GM21717 (cell line): ENCODE measurements around the gene HHLA2.
A peak's percentile ranks its signal among the peaks of the same experiment; 100 is the strongest.

Experiments used
- ATAC-seq: cut with Tn5 transposase; IDR thresholded peaks from one replicate; pipeline ENCODE4 v1.9.1; 2021; ENCODE audit warnings: mild to moderate bottlenecking, moderate library complexity; ENCODE audit not compliant: unreplicated experiment

HHLA2 gene

DNA sequence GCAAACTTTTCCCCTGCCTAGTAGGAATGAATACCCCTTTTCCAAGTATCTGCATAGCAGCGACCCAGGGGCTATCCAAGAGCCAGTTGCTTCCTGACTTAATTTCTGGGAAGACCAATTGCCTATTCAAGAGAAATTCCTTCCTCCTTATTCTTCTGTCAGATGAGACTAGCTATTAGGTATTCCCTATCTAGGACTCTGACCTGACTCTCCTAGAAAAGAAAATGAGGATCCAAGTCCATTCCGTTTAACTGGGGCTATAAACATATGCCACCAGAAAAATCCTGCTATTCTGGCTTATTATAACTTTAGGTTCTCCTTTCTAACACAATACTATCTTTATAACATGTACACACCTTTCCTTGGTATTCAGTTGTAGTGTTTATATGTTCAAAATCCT is 1.7 kb downstream of the HHLA2 start:
- ATAC-seq = no peak

DNA sequence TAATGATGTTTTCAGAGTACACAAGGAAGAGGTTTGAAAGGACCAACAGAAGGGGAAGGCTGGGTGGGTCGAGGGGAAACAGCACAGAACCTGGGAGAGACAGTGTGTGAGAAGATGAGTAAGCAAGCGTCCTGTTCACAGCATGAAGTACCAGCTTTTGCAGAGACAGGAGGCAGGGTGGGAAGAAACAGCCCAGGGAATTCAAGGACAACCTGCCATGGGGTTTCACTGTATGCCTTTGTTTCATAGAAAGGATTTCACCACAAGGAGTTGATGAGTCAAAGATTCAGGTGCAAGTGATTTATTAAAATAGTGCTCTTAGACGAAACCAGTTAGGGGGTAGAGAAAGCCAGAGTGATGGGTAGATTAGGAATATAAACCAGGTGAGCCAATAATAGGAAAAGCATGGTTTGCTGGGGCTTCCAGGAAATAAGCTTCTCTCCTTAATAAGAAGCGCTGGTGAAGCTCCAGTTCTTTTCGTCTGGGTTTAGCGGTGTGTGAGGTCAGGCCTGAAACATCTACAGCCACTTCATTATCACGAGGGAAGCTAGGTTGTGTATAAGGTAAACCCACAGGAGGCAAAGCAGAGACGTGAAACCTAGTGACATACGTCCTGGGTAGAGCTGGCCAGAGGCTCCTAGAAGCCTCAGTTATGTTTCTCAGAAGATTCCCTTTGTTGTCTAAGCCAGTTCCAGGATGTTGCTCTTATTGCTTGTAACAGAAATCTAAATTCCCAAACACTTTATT is 3.9 kb downstream of the HHLA2 start:
- no peak for ATAC-seq

DNA sequence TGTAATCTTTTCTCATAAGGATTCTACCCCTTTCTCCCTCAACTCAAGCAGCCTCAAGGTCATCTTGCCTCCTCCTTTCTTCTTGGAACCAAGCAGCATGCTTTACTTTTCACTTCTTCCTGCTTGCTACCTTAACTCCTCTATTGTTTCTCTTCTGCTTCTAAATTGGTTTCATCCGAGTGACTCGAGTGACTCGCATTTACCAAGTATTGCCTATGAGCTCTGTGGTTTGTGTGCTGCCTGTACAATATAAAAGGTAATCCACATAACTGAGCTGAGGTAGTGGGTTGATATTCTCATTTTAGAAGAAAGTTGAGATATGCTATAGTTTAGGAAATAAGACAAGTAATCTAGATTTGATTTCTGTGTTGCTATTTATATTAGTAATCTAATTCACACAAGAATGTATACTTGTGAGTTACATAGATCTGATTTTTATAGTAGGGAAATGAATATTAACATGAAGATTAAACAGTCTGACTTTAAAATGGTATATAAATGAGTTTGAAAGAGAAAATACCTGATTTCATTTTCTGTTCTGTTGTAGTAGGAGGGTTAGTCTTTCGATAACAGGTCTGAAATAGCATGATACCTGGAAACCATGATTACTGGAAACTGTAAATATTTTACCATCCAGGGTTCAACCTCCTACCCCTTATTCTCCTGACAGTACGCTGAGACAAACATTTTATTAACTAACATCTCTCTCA is 5.5 kb downstream of the HHLA2 start:
- ATAC-seq = peak; percentile 81

DNA sequence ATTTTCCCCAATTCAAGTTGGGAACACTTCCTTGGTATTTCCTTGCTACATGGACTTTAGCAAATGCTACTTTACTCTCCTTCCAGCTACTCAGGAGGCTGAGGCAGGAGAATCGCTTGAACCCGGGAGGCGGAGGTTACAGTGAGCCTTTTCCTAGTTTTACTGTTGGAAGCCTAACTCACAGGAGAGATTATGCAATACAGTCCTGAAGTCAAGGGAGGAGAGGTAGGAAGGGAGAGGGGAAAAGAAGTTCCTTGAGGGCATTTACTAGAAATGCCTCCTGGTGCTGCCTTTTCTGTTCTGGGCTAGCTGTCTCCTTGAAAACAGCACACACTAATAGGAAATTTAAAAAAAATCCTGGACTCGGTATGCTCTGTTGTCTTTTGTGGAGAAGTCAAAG is 6.2 kb downstream of the HHLA2 start:
- no peak for ATAC-seq

DNA sequence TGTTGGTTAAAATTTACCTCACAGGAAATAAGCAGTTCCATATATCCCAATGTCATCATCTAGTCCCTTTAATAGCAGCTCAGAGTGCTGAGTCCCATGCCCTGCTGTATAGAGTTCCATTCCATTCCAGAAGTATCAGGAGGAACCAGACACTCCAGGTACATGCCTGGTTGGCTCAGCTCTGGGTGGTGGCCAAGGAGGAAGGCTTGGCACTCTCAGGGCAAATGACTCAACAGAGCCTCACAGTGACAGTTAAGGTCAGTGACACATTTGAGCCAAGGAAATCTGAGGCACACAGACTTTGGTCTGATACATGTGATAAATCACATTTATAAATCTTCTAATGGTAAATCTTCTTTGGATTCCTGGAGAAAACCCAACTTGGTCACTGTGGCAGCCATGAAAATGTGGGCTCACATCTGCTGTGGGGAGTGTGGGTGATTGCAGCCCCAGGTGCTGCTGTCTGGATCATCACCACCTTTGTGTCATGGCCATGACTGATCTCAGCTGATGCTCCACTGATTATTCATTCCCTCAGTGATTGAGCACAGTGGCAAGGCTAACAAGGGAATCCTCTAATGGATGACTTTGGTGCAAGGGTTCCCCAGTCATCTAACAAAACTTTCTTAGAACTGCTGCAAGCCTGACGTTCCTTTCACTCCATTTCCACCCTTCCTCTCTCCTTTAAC is 9.3 kb downstream of the HHLA2 start:
- ATAC-seq = no peak

DNA sequence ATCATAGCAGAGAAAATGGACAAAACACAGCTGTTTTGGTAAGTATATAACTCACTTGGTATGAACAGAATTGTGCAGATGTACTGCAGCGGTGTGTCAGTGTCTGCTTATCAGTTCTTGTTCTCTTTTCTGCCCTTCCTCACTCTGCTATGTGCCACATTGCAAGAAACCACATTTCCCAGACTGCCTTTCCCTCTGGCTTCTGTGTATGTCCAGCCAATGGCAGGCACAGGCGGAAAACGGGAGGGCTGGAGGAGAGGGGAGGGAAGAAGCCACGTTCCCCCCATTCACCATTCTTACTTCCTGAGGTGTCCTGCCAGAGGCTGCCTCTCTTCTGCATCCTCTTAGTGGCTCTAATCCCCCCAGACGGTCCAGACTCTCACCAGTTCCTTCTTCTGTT is 15.4 kb downstream of the HHLA2 start:
- ATAC-seq = no peak

DNA sequence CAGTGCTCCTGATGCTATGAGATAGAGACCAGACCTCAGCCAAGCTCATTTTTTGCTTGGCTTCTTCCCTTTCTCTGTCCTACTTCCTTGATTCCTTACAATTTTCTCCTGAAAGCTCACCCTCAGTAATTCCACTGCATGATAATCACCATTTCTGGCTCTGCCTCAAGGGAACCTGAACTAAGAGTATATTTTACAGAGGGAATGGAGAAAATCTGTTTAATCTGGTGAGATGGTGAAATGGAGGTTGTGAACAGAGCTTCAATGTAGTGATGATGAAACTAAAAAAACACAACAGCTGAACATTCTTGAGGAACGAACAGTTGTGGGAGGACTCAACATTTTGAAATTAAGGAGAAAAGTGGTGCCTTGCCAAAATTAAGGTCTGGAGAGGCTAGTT is 16.3 kb downstream of the HHLA2 start:
- ATAC-seq = no peak

DNA sequence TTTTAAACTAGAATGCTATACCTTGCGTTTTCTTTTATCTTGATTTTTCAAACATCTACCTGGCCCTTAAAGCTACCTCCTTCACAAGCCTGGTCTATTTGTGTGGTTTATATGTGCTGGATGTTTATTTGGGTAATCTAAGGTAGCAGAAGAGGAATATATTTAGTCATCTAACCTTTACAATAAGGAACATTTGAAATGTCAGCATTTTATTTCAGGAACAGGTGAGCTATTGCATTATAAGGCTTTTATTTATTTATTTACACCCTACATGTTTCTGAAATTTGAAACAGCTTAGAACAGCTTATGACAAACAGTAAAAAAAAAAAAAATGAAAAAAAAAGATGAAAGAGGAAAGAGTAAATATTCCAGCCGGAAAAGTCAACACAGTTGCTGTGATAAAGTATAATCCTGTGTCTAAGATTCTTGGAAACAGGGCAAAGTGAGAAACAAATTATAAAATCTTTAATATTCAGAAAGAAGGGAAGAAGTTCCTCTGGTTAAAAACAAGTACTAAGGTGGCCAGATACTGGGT is 19.5 kb downstream of the HHLA2 start:
- no peak for ATAC-seq

DNA sequence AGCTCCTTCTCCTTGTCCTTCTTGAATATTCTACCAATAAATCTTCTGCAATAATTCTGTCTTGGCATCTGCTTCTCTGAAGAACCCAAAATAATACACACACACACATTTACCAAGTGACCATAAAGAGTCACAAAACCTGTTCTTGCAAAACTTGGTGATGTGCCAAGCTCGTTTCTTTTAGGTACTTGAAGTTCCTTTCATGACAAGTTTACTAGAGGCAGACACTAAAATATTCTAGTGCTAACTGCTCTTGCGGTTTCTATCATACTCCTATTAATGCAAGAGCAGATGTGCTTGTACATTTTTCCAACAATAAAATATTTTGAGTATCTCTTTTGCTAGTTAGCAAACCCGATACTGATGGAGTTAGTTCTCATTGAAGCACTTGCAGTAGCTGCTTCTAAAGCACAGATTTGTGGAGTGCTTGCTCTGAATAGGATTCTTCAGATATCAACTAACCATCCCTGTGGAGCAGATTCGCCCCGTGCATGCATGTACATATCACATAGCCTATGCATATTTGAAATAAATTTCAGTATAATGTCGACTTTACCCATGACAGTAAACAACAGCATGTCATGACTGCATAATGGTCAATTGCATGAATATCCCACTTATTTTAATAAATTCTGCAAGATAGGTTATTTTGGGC is 23.2 kb downstream of the HHLA2 start:
- ATAC-seq = no peak

DNA sequence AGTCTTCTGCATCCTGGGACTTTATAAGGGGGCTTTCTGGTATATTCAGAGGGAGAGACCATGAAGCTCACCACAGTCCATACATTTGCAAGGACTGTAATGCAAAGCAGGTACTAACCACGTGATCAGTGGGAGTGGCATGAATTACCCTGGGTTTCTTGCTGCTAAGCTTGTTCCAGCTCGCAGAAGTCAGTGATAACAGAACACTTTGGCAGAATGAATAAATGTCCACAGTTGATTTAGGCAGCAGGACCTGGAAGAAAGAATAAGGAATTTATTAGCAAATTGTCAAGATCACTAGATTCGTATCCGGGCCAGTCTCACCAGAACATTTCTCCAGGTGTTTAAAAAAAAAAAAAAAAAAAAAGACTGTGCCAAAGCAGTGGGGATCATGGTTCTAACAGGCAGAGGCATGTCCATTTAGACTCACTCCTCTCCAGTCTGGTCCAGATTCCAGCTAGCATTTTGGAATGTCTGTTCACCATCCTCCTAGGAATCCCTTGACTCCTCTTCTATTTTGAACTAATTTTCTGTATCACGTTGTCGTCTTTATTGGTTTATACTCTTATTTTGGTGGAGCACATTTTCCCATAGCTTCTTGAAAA is 24.5 kb downstream of the HHLA2 start:
- ATAC-seq = no peak

DNA sequence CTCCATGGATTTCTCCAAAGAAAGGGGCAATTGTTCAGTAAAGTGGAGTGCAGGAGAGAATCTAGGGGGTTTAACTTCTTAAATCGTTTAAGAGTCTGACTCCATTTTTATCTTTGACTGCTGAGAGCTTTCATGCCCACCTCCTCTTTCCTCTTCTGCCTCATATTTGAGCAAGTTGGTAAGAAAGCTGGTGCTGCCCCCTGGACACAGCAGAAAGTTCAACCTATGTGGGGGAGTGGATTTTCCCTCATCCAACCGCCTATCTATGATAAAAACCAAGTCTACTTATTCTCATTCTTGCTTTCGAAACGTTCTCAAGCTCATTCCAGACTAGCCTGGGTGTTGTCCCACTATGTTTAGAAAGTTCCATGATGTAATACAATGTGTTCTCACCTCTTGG is 26.0 kb downstream of the HHLA2 start:
- ATAC-seq = no peak

DNA sequence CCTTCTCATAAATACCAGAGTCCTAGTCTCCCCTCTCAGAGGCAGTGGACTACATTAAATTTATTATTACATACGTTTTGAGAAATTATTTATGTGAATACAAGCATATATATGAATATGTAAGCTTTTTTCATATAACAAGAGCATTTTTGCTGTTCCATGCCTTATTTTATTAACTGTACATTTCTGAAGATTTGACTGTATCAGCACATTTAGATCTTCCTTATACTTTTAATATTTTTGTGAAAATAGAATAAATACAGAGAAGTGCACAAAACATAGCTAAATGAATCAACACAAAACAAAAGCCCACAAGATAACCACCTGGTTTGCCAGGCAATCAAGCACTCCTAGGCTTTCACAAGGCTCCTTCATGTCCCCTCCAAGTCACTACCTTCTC is 27.8 kb downstream of the HHLA2 start:
- ATAC-seq = no peak

DNA sequence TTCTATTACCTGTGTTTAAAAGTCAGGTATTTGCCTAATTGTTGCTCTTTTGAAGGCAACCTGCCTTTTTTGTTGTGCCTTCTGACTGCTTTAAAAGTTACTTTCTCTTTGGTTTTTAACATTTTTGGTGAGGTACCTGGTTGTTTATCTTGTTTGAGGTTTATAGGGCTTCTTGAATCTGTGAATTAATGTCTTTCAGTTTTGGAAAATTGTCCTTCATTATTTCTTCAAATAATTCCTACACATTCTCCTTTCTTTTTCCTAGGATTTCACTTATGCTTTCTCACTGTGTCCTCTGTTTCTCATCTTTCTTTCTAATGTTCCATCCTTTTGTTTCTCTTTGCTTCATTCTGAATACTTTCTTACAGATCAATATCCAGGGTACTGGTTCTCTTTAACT is 30.8 kb downstream of the HHLA2 start:
- ATAC-seq = no peak

DNA sequence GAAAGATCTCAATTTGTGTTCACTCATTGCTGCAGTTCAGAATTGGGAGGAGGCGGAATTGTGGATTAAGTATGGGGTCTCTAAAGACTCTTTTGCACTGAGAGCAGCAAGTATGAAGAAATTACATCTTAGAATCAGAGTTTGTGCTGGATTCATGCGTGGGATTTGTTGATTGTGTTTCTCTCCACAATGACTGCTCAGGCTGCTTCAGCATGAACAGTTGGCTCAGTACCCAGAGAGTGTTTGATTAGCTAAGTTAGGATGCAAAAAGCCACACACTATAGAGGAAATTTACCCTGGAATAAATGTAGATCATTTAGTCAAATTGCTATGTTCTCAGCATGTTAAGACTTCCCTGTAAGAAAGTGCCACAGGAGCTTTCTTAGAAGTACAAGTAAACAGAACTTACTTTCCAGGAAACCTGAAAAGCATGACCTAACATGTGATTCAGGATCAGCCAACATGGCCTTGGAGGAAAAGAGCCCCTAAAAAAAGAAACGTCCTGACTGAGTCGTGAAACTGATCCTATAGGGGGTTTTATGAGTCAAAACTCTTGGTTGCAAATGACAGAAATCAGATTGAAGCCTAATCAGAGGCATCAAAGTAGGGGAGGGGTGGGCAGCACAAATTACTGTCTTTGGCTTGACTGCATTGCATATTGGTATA is 32.6 kb downstream of the HHLA2 start:
- ATAC-seq = no peak

DNA sequence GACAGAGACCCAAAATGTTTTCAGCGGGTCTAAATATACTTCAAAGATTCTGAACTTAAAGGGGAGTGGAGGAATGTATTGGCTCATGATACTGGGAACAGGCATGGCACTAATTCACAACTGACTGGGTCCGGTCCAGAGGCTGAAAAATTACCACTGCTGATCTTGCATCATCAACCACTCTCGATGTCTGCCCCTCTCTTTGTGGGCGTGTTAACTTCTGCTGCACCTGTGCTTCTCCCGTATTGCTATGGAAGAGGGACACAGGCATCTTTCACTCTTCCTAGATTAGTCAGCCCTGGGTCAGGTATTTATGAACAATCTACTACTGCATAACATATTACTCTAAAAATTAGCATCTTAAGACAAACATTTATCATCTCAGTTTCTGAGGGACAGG is 33.2 kb downstream of the HHLA2 start:
- no peak for ATAC-seq

DNA sequence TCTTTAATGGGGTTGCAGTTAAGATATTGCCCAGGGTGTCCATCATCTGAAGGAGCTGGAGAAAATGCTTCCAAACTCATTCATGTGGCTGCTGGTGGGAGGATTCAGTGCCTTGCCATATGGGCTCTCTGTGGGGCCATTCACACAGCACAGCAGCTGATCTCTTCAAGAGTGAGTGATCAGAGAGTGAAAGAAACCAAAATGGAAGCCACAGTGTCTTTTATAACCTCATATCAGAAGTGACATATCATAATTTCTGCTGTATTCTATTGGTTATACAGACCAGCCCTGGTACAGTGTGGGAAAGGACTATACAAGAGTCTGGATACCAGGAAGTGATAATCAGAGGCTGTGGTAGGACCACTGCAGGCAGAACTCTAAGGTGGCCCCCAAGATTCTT is 33.6 kb downstream of the HHLA2 start:
- no peak for ATAC-seq

DNA sequence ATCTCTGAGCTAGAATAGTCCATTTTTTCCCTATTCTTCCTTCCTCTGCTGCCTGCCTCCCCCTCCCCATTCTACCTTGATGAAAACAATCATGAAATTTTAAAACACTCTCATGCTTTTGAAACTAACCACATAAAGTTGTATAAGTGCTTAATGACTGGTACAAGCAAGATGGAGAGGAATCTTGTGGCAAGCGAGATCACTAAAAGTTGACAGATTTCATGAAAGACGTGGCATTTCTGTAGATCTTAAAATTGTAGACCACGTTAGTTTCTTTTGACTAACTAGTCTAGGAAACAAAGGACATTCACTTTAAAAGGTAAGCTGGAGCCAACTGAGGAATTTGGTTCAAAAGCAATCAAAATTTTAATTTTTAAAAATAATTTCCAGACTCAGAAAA is 35.4 kb downstream of the HHLA2 start:
- ATAC-seq = no peak

DNA sequence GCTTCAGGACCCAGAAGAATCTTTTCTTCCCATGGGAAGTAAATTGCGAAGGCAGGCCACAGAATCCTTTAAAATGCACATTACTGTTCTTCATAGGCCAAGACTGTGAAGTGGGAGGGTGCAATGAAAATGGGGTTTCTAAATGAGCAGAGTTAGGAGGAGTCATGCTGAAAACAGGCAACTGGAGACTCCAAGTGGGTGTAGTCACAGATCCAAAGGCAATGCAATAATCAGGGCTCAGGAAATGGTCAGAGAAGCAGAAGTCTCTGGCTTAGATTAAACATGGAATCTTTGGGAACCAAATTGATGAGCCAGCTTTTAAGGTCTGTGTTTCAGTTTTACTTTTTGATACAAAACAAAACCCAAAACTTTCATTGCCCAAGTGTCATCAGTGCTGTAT is 37.6 kb downstream of the HHLA2 start:
- ATAC-seq = no peak

DNA sequence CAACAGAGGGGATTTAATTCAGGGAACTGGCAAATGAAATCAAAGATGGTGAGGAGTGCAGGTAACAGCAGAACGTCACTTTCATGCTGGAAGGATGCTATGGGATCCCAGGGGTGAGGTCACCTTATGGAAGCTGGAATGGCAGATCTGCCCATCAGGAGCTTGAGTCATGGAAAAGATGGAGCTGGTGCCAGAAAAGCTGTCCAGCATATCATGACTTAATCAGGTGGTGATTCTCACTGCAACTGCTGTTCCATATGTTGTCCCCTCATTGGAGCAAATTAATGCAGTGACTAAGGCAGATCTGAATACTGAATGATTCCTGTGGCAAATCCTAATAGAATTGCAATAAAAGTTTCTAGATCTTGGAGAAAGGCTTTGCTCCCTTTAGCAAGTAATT is 38.4 kb downstream of the HHLA2 start:
- no peak for ATAC-seq

DNA sequence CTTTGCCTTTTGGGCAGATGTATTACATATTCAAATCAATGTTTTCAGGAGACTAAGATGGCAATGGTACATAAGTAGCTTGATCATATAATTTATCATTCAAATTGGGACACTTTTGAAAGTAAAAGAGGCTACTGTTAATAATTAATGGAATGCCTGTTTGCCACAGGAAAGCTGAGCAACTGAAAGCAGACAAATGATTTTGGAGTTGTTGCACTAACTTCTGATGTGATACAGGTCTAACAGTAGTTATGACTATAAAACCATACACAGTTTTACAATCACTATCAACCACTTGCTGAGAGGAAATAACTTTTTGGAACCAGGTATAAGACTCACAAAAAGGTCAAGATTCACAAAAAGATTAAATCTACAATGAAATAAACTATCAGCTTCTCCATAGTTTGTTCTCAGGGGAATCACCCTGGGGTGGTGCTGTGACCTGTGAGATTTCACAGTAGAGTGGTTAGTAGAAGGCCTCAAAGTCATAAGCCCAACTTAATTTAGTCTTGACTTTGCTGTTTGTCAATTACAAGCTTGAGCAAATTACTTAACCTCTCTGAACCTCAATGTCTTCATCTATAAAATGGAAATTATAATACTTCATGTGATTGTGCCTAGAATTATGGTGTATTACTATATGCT is 42.7 kb downstream of the HHLA2 start:
- no peak for ATAC-seq
